H54 (cell line): Measurements from ENCODE around the gene BANK1.

Experiments used
- DNase-seq: peaks from one replicate; pipeline ENCODE4 v3.0.0; 2011; ENCODE audit warnings: low spot score, mixed read lengths; ENCODE audit not compliant: insufficient read length
- FAIRE-seq: peaks from 3 replicates; lab custom pipeline; 2011; peaks lifted over from hg19 to GRCh38; lab: Jason Lieb, UNC
- POLR2A ChIP-seq: IDR thresholded peaks from 2 replicates; pipeline ENCODE4 v1.6.1; 2011; ENCODE audit warnings: low read depth, mild to moderate bottlenecking, low read length

The BANK1 gene

DNA sequence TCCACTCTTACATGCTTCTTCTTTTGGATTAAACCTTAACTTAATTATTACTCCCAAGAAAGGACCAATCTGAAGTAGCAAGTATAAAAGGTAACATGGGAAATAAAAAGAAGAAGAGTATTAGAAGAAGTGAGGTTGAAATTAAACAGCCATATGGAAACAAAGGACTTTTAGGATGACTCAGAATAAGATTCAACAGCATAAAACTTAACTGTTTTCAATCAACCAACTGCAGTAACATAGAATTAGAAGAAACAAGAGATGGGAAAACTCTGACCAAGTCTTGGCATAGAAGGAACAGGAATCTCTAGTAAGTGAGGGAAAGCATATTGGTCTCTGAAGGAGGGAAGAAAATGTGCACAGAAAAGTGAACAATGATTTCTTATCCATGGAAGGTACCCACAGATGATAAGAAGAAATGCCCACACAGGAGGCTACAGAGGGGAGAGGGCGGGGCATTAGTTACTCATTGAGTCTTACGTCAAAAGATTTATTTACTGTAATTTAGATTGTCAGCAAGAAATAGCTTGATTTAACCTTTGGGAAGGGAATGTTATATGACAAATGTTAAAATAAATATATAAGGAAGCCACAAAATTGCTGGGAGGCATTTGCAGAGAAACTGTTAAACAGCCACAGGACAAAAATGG is 177.3 kb downstream of the BANK1 start:
- FAIRE-seq (no peak), DNase-seq (no peak)
- no peak for TF ChIP-seq POLR2A

DNA sequence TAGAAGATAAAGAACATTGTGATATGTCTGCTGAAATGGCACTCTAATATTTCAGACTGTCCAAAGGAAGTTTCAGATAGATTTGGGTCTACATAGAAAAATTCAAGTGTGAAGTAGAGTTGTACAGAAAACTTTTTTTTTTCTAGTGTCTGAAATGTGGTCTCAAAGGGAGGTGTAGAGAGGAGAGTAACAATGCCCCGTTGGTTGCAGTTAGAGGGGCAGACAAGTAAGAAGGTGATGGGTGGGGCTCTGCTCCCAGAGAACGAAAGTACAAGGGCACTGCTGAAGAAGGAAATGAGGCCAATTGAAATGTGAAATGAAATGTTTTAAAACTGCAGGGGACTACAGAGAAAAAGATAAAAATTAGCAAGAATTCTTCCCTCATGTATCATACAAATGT is 177.8 kb downstream of the BANK1 start:
- DNase-seq (no peak), FAIRE-seq (no peak)
- no peak for TF ChIP-seq POLR2A

DNA sequence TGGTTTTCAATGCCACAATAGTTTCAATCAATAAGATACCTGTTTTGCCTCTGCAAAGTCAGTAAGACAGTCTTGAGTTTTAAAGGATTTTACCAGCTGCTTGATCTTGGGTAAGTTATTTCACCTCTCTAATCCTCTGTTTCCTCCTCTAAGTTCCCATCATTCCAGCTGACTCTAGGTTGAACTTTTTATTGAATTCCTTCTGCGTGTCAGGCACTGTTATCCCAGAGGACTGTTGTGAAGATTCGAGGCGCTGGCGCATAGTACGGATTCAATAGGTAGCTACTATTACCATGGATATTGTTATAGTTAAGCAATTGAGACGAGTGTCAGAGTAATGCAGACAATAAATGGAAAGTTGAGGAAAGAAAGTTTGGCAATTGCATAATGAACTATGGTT is 179.4 kb downstream of the BANK1 start:
- TF ChIP-seq POLR2A = no peak
- no peak for DNase-seq
- no peak for FAIRE-seq

DNA sequence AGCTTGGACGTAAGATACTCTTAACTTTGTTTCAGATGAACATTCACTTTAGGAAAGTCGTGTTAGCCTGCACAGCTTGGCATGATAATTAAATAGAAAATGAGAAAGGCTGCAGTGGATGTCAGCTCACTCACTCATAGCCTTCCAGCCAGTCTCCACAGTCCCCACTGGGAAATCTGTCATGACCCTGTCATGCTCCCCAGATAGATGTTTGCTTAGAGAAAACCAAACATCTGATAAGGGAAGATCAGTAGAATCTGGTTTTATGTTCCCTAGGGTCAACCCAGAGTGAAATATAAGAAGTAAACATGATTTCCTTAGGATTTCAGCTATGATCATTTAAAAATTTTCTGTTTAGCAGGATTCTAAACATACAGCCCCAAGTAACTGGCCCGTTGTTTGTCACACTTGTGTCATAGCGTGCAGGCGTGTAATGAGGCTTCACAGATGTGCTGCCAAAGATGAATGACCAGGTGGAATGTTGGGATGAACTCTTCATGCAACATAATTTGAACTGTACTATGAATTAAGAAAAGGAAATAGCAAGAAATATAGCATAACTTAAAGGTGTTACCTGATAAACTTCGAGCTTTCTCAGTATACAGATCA is 180.1 kb downstream of the BANK1 start:
- TF ChIP-seq POLR2A = no peak
- DNase-seq (no peak), FAIRE-seq (no peak)

DNA sequence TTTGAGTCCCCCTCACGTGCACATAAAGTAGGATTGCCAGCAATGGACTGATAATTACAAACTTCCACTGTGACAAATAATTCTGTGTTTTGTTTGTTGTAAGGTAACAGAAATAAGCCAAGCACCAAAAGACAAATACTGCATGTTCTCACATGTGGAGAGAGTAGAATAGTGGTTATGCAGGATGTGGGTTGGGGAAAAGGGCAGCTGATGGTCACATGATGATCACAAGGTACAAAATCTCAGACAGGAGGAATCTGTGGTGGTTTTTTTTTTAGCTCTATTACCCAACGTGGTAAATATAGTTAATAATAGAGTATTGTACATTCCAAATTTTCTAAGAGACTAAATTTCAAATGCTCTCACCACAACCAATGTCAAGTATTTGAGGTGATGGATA is 182.3 kb downstream of the BANK1 start:
- DNase-seq (no peak), FAIRE-seq (no peak)
- no peak for TF ChIP-seq POLR2A

DNA sequence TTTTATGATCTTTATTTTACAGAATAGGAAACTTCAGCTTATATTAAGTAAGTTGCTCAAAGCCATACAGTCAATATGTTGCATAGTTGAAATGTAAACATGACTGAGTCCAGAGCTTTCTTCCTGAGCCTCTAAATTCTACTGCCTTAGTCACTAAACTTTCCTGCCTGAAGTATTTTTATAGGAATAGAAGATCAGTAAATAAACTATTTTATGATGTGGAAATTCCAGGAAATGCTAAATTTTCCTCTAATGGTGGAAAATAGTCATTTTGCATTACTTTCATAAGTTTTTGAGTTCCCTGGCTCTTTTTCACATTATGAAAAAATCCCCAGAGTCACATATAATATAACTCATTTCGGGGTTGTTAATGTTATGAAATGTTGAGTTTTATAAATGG is 182.8 kb downstream of the BANK1 start:
- TF ChIP-seq POLR2A = no peak
- no peak for FAIRE-seq
- no peak for DNase-seq

DNA sequence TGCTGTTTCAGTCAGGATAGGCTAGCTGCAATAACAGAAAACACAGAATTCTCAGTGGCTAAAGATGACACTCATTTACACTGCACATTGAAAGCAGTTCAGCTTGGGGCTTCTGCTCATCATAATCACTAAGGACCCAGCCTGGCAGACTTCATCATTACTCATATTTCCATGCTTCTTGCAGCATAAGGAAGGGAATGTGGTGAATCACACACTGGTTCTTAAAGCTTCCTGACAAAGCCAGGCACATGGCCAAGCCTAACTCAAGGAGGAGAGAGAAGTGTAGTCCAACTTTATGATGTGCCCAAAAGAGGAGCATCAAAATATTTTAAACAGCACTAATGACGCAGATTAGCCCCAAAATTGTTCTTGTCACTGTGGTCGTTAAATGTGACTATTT is 186.5 kb downstream of the BANK1 start:
- FAIRE-seq (peak; percentile 97), DNase-seq (peak; percentile 7)
- no peak for TF ChIP-seq POLR2A

DNA sequence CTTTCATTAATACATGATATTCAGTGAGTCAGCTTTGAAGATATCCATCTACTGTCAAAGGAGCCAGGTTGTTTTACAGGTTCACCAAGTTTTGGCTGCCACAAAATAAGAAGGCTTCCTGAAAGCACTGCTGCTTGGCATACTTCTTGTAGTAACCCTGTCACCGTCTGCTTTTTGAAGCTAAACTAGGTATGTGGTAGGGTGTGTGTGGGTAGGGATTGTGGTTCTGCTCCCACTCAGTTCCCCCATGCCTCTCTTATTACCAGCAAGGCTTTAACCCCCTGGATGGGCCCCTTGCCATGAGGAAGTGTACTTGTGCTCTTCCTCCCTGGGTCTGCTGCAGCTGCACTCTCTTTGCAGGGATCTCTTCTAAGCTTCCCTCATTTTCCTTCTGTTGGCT is 191.2 kb downstream of the BANK1 start:
- no peak for DNase-seq
- no peak for FAIRE-seq
- TF ChIP-seq POLR2A = no peak

DNA sequence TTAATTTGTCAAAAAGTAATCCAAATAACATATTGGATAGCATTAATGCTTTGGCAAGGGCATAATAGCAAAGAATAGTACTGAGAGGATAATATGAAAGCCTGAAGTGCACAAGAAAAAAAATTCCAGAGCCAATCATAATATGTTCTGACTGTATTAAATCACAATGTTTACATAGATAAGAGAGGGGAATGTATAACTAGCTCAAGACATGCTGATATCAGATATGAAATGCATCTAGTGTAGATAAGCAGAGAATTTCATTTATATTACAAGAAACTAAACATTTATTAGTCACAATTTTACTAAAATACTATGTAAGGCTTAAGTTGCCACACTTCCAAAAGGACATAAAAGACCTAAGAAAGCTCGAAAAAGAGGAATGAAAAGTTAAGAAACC is 193.3 kb downstream of the BANK1 start:
- DNase-seq = no peak
- FAIRE-seq = no peak
- TF ChIP-seq POLR2A = no peak

DNA sequence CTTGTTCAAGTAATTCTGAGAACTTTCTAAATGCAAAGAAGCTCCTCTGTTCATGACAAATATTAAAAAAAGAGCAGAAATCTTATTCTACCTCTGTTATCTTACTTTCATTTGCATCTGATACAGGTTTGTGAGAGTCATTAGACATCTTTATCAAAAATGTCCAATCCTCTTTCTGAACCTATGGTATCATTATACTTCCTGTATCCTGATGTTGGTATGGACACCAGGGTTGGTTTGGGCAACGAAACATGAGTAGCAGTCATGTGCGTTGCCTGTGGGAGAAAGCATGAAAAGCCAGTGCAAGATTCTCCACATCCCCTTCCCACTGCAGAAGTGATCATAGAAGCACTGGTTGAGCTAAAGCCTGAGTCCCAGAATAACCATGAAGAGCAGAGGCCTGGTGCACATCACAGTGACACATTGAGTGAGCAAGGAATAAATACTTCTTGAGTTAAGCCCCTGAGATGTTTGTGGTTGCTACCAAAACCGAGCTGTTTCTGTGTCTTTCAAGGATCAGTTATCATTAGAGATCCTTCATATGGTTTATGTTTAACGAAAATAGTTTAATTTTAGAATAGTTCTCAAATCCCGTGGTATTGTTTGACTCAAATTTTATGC is 197.2 kb downstream of the BANK1 start:
- no peak for DNase-seq
- FAIRE-seq = no peak
- no peak for TF ChIP-seq POLR2A

DNA sequence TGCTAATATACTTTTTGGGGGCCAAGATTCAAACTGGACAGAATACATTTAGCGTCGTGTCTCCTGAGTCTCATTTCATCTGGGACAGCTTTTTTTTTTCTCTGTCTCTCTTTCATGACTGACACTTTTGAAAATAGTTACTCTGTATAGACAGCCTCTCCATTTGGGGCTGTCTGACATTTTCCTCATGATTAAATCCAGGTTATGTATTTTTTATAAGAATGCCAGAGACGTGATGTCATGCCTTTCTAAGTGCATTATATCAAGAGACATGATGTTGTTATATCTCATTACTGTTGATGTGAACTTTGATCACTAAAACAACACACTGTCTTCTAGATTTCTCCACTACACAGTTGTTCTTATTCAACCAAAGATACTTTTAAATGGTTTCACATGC is 199.0 kb downstream of the BANK1 start:
- no peak for DNase-seq
- TF ChIP-seq POLR2A = no peak
- FAIRE-seq = no peak

DNA sequence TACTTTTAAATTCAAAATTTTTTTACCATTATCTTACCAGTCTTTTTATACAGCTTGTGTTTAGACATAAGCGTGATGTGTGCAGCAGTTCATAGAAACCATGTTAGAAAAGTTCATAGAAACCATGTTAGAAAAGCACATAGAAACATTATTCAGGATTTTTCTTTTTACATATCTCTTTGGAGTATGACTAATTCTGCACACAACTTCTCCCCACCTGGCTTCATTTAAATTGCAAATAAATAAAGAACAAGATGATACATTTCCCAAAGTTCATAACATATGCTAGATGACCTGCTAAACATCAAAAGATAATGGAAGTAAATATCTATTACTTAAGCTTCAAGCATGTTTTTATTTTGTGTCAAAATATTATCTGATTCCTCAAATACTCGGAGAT is 201.9 kb downstream of the BANK1 start:
- DNase-seq = no peak
- FAIRE-seq = no peak
- TF ChIP-seq POLR2A = no peak

DNA sequence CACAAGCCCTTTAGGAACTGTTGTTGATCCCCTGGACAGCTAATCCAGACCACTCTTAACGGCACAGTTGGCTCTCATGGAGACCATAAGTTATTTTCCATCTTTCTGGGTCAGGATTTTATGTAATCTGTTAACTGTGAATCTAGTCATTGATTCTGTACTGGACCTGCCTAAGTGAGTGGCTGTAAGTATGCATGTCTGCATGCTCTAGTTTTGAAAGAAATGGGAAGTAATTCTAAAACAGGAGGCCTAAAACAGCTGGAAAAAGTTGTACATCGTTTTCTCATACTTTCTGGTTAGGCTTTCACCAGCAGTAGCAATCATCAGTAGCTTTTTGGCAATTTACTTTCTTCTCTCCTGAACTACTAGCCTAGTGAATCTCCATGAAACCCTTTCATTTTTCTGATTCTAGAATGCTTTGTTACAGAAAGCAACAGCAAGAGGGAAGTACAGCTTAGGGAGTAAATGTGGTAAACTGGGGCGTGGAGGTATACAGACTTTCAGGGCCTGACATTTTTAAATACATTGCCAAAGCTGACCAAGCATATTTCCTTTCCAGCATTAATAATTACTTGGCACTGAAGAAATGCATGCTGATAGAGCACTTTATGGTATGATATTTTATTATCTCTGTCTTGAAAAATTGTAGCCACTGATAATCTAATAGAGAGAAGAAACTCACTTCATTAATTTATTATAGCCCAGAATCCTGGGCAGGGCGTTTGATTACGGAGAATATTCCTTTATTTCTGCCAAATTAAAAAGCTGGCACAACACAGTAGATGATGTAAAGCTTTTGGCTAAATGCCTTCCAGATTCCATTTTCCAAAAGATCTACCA is 202.7 kb downstream of the BANK1 start:
- TF ChIP-seq POLR2A = no peak
- FAIRE-seq (no peak), DNase-seq (no peak)

DNA sequence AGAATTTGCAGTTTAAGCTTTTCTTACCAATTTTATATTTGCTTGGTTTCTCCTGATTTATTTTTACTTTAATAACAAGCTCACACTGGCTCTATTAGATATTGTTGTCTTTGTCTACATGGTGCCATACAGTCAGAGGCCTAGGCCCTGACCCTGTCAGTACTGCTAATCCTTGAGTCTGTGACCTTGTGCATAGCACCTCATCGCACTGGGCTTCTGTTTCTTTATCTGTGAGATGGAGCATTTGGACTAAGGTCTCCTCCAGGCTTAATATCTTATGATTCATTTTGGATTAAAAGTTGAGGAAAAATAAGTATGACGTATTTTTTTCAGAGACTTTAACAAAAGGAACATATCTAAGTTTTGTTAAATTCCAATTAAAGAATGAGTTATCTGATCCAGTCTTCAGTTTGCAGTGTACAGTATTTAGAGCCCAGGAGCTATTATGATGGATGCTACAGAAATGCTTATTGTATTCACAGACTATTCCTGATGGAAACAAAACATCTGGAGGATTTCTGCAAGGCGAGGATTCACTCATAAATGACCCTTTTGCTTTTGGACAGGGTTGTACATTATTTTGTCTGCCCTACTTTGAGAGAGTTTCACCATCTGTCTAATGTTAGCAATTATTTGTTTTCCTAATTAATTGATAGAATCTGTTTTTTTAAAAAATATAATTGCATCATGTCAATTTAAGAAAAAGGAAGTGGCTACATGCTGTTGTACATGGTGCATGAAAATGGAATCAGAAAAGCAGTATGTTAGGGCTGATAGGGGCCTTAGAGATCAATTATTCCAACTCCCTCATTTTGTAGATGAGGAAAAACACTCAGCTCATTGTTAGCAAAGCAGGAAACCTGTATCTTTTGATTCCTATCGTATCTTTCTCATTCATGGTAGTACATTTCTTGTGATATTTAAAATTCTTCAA is 203.6 kb downstream of the BANK1 start:
- DNase-seq (no peak), FAIRE-seq (no peak)

More for the DNA sequence above, 203.6 kb downstream of the BANK1 start:
- TF ChIP-seq POLR2A = no peak
